Neural cell (in vitro differentiated cells): ENCODE data around the gene MMP15. TPM values are rescaled to one million over a fixed set of nuclear protein-coding genes. Genes with fewer than 3 reads are reported as not detected.

Experiments
- H2AFZ ChIP-seq: fragments of 200-600, 300-800 bp; sonication (generic), shearing (Covaris generic); 2 replicates; pipeline ENCODE4 v1.6.0; 2014; ENCODE audit warnings: low read depth, mild to moderate bottlenecking, antibody characterized with exemption, low read length, moderate library complexity
- H3F3A ChIP-seq: fragments of 200-600 bp; shearing (Covaris generic); 2 replicates; pipeline ENCODE4 v1.6.1; 2016; ENCODE audit warnings: mild to moderate bottlenecking, moderate library complexity, mixed read lengths, antibody characterized with exemption, low read length; ENCODE audit not compliant: insufficient read depth, poor library complexity, severe bottlenecking
- H3K27ac ChIP-seq: fragments of 200-600, 300-800 bp; sonication (generic), shearing (Covaris generic); 2 replicates; pipeline ENCODE4 v1.5.1; 2014; ENCODE audit warnings: mild to moderate bottlenecking, low read length, moderate library complexity
- H3K27me3 ChIP-seq: fragments of 300-800, 200-600 bp; sonication (generic), shearing (Covaris generic); 2 replicates; pipeline ENCODE4 v1.6.0; 2014; ENCODE audit warnings: mild to moderate bottlenecking, low read depth, low read length, moderate library complexity; ENCODE audit not compliant: insufficient read depth
- H3K36me3 ChIP-seq: fragments of 300-800, 200-600 bp; sonication (generic), shearing (Covaris generic); 2 replicates; pipeline ENCODE4 v1.5.1; 2014; ENCODE audit warnings: mild to moderate bottlenecking, antibody characterized with exemption, low read length, moderate library complexity; ENCODE audit not compliant: insufficient read depth
- H3K4me2 ChIP-seq: fragments of 300-800, 200-600 bp; sonication (generic), shearing (Covaris generic); 2 replicates; pipeline ENCODE4 v1.6.0; 2014; ENCODE audit warnings: mild to moderate bottlenecking, low read length
- H3K4me3 ChIP-seq: fragments of 300-800, 200-600 bp; sonication (generic), shearing (Covaris generic); 2 replicates; pipeline ENCODE4 v1.5.1; 2014; ENCODE audit warnings: mild to moderate bottlenecking, low read length, moderate library complexity
- H3K79me2 ChIP-seq: fragments of 200-600 bp; shearing (Covaris generic); replicated peaks from 2 replicates; pipeline ENCODE4 v1.6.0; 2014; ENCODE audit warnings: mild to moderate bottlenecking, low read length, moderate library complexity; ENCODE audit not compliant: insufficient read depth
- H3K9ac ChIP-seq: fragments of 300-800, 200-600 bp; sonication (generic), shearing (Covaris generic); 2 replicates; pipeline ENCODE4 v1.6.1; 2016; ENCODE audit warnings: mild to moderate bottlenecking, low read length, mixed read lengths
- H3K9me2 ChIP-seq: fragments of 200-600 bp; shearing (Covaris generic); 2 replicates; pipeline ENCODE4 v1.6.1; 2016; ENCODE audit warnings: mild to moderate bottlenecking, low read length, mixed read lengths; ENCODE audit not compliant: insufficient read depth
- H3K9me3 ChIP-seq: fragments of 200-600, 300-800 bp; sonication (generic), shearing (Covaris generic); 2 replicates; pipeline ENCODE4 v1.6.1; 2016; ENCODE audit warnings: mild to moderate bottlenecking, mixed run types, low read length, moderate library complexity, mixed read lengths
- H4K20me1 ChIP-seq: fragments of 200-600 bp; shearing (Covaris generic); 2 replicates; pipeline ENCODE4 v1.6.1; 2016; ENCODE audit warnings: mild to moderate bottlenecking, mixed run types; ENCODE audit not compliant: insufficient read depth
- EP300 ChIP-seq: fragments of 450-650 bp; conservative IDR thresholded peaks from 2 replicates; pipeline ENCODE4 v1.6.1; 2014; ENCODE audit warnings: antibody characterized with exemption, mild to moderate bottlenecking, moderate library complexity; ENCODE audit not compliant: poor library complexity, severe bottlenecking
- EZH2 ChIP-seq: fragments of 200-600, 300-800 bp; shearing (Covaris generic), sonication (generic); IDR thresholded peaks from 2 replicates; pipeline ENCODE4 v1.6.1; 2014; ENCODE audit warnings: antibody characterized with exemption, low read length, borderline replicate concordance, mild to moderate bottlenecking; ENCODE audit not compliant: insufficient read depth, poor library complexity, severe bottlenecking
- MXI1 ChIP-seq: fragments of 450-650 bp; conservative IDR thresholded peaks from 2 replicates; pipeline ENCODE4 v1.6.1; 2014; ENCODE audit warnings: antibody characterized with exemption, mild to moderate bottlenecking; ENCODE audit not compliant: poor library complexity, severe bottlenecking
- POLR2AphosphoS5 ChIP-seq: IDR thresholded peaks from 2 replicates; pipeline ENCODE4 v1.6.1; 2012
- RAD21 ChIP-seq: fragments of 450-650 bp; conservative IDR thresholded peaks from 2 replicates; pipeline ENCODE4 v1.6.1; 2014; ENCODE audit warnings: antibody characterized with exemption, mild to moderate bottlenecking, moderate library complexity
- REST ChIP-seq: IDR thresholded peaks from 2 replicates; pipeline ENCODE4 v1.6.1; 2012; ENCODE audit warnings: borderline replicate concordance
- SMC3 ChIP-seq: fragments of 450-650 bp; conservative IDR thresholded peaks from 2 replicates; pipeline ENCODE4 v1.6.1; 2014; ENCODE audit warnings: antibody characterized with exemption, mild to moderate bottlenecking, moderate library complexity; ENCODE audit not compliant: poor library complexity
- TAF1 ChIP-seq: IDR thresholded peaks from 2 replicates; pipeline ENCODE4 v1.6.1; 2012; ENCODE audit warnings: low read depth
- polyA plus RNA-seq: library from polyadenylated mRNA; depleted of rRNA; stranded (reverse); fragments of >200 nt; gene quantifications from 2 replicates; pipeline ENCODE4 v1.2.3, GENCODE V29; 2014
- TF ChIP-seq, protein P1 (sequence below): fragments of 450-650 bp; IDR thresholded peaks from 2 replicates; pipeline ENCODE4 v1.5.1; 2014; ENCODE audit warnings: antibody characterized with exemption, mild to moderate bottlenecking, moderate library complexity; ENCODE audit not compliant: poor library complexity, severe bottlenecking

The MMP15 gene
- polyA plus RNA-seq, 1 donor from 2014 or later: 18.5 TPM

- Histone ChIP-seq H3K9ac (no peak overlapping the region), H2AFZ (no peak overlapping the region), H3K27ac (no peak overlapping the region), H3K9me2 (no peaks in the 10 kb centered on the region), H3K27me3 (no peaks in the 10 kb centered on the region), H3K4me2 (no peak overlapping the region), H3K36me3 (no peaks in the 10 kb centered on the region), H3K4me3 (no peak overlapping the region), H3K79me2 (no peaks in the 10 kb centered on the region), H3F3A (no peaks in the 10 kb centered on the region), H4K20me1 (no peaks in the 10 kb centered on the region), H3K9me3 (no peaks in the 10 kb centered on the region)
- TF ChIP-seq MXI1: no peak
- no peak for TF ChIP-seq REST
- no peak for TF ChIP-seq TAF1
- TF ChIP-seq, protein P1, sequence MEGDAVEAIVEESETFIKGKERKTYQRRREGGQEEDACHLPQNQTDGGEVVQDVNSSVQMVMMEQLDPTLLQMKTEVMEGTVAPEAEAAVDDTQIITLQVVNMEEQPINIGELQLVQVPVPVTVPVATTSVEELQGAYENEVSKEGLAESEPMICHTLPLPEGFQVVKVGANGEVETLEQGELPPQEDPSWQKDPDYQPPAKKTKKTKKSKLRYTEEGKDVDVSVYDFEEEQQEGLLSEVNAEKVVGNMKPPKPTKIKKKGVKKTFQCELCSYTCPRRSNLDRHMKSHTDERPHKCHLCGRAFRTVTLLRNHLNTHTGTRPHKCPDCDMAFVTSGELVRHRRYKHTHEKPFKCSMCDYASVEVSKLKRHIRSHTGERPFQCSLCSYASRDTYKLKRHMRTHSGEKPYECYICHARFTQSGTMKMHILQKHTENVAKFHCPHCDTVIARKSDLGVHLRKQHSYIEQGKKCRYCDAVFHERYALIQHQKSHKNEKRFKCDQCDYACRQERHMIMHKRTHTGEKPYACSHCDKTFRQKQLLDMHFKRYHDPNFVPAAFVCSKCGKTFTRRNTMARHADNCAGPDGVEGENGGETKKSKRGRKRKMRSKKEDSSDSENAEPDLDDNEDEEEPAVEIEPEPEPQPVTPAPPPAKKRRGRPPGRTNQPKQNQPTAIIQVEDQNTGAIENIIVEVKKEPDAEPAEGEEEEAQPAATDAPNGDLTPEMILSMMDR: no peak
- no peak for TF ChIP-seq EZH2
- TF ChIP-seq EP300: no peak
- TF ChIP-seq SMC3: no peak
These were observed 18.1 kb downstream of the MMP15 start for GRCh38 chr16:58043571-58044155.

- Histone ChIP-seq H3K9ac (no peak overlapping the region), H3F3A (no peaks in the 10 kb centered on the region), H2AFZ (no peak overlapping the region), H3K27me3 (no peaks in the 10 kb centered on the region), H3K79me2 (no peaks in the 10 kb centered on the region), H3K4me2 (no peak overlapping the region), H3K9me3 (no peaks in the 10 kb centered on the region), H3K4me3 (no peak overlapping the region), H3K27ac (no peak overlapping the region), H3K36me3 (no peaks in the 10 kb centered on the region), H4K20me1 (no peaks in the 10 kb centered on the region), H3K9me2 (no peaks in the 10 kb centered on the region)
- TF ChIP-seq EZH2: no peak
- TF ChIP-seq, protein P1: no peak
- no peak for TF ChIP-seq EP300
- TF ChIP-seq REST: no peak
- no peak for TF ChIP-seq TAF1
- TF ChIP-seq POLR2AphosphoS5: no peak
- no peak for TF ChIP-seq RAD21
- no peak for TF ChIP-seq SMC3
- TF ChIP-seq MXI1: no peak
These were observed 18.9 kb downstream of the MMP15 start for GRCh38 chr16:58044266-58045019.
